Measurements from ENCODE around the gene SLC25A25. TPM values are rescaled to one million over a fixed set of nuclear protein-coding genes. Genes with fewer than 3 reads are reported as not detected.
A peak's percentile ranks its signal among the peaks of the same experiment; 100 is the strongest.

Gene SLC25A25
- total and polyA plus RNA-seq, 9 of the 15 experiments (the other 6 are each of a cell fraction or from before 2014, with no cell fraction given), result 0.07 to 35.9 (median 23.2) TPM

GRCh38 chr9:128087262-128087661 lies 19.2 kb downstream of the SLC25A25 start (continued):
- TF ChIP-seq, protein P1, sequence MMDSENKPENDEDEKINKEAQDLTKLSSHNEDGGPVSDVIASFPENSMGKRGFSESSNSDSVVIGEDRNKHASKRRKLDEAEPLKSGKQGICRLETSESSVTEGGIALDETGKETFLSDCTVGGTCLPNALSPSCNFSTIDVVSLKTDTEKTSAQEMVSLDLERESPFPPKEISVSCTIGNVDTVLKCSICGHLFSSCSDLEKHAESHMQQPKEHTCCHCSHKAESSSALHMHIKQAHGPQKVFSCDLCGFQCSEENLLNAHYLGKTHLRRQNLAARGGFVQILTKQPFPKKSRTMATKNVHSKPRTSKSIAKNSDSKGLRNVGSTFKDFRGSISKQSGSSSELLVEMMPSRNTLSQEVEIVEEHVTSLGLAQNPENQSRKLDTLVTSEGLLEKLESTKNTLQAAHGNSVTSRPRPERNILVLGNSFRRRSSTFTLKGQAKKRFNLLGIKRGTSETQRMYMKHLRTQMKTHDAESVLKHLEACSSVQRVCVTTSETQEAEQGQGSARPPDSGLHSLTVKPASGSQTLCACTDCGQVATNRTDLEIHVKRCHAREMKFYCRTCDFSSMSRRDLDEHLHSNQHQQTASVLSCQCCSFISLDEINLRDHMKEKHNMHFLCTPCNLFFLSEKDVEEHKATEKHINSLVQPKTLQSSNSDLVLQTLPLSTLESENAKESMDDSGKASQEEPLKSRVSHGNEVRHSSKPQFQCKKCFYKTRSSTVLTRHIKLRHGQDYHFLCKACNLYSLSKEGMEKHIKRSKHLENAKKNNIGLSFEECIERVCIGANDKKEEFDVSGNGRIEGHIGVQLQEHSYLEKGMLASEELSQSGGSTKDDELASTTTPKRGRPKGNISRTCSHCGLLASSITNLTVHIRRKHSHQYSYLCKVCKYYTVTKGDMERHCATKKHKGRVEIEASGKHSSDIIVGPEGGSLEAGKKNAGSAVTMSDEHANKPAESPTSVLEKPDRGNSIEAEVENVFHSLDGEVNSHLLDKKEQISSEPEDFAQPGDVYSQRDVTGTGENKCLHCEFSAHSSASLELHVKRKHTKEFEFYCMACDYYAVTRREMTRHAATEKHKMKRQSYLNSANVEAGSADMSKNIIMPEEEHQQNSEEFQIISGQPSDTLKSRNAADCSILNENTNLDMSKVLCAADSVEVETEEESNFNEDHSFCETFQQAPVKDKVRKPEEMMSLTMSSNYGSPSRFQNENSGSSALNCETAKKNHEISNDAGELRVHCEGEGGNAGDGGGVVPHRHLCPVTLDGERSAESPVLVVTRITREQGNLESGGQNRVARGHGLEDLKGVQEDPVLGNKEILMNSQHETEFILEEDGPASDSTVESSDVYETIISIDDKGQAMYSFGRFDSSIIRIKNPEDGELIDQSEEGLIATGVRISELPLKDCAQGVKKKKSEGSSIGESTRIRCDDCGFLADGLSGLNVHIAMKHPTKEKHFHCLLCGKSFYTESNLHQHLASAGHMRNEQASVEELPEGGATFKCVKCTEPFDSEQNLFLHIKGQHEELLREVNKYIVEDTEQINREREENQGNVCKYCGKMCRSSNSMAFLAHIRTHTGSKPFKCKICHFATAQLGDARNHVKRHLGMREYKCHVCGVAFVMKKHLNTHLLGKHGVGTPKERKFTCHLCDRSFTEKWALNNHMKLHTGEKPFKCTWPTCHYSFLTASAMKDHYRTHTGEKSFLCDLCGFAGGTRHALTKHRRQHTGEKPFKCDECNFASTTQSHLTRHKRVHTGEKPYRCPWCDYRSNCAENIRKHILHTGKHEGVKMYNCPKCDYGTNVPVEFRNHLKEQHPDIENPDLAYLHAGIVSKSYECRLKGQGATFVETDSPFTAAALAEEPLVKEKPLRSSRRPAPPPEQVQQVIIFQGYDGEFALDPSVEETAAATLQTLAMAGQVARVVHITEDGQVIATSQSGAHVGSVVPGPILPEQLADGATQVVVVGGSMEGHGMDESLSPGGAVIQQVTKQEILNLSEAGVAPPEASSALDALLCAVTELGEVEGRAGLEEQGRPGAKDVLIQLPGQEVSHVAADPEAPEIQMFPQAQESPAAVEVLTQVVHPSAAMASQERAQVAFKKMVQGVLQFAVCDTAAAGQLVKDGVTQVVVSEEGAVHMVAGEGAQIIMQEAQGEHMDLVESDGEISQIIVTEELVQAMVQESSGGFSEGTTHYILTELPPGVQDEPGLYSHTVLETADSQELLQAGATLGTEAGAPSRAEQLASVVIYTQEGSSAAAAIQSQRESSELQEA (IDR thresholded peaks at IDR 0.05; ENCODE audit: low read depth), result peak; percentile 66; the same call in 1 of the 2 replicates
- TF ChIP-seq MEF2D (tag; conservative IDR thresholded peaks at IDR 0.05; ENCODE audit: low read depth) (no peak), KDM2B (CRISPR knock-in tag; IDR thresholded peaks at IDR 0.05) (no peak), PPARD (CRISPR knock-in tag; IDR thresholded peaks at IDR 0.05) (no peak), SNIP1 (IDR thresholded peaks at IDR 0.05; ENCODE audit: low read depth) (no peak), ZFP1 (CRISPR knock-in tag; IDR thresholded peaks at IDR 0.05) (no peak), NFE2 (IDR thresholded peaks at IDR 0.05; ENCODE audit: low read depth) (no peak), SUPT5H (IDR thresholded peaks at IDR 0.05) (no peak), EZH2 (IDR thresholded peaks at IDR 0.05; ENCODE audit: borderline replicate concordance, low read depth, low read length) (no peak), IRF1 (CRISPR knock-in tag; IDR thresholded peaks at IDR 0.05; ENCODE audit: borderline replicate concordance) (no peak), ZFP36 (IDR thresholded peaks at IDR 0.05; ENCODE audit: low read depth, low read length, partially characterized antibody) (peak; percentile 63), SRSF7 (optimal IDR thresholded peaks at IDR 0.05; ENCODE audit: low read depth, low read length) (no peak), RCOR1 (IDR thresholded peaks at IDR 0.05; ENCODE audit: borderline replicate concordance in 1 of 2, low read depth in 2 of 2, low read length in 2 of 2) (0 out of 4 replicates have a peak, but pooled peaks of 1 of the 2 experiments have one; percentile 18)
